ENCODE measurements around the gene RITA1.
A peak's percentile ranks its signal among the peaks of the same experiment; 100 is the strongest.
"Not testable (repeated sequence)": the region's sequence is repeated elsewhere in the genome, so short reads cannot be mapped to it uniquely, and the experiment has no call there.

The RITA1 gene

GRCh38 chr12:113206802-113207201, 21.3 kb downstream of the RITA1 start:
- not testable (repeated sequence) for FAIRE-seq

DNA sequence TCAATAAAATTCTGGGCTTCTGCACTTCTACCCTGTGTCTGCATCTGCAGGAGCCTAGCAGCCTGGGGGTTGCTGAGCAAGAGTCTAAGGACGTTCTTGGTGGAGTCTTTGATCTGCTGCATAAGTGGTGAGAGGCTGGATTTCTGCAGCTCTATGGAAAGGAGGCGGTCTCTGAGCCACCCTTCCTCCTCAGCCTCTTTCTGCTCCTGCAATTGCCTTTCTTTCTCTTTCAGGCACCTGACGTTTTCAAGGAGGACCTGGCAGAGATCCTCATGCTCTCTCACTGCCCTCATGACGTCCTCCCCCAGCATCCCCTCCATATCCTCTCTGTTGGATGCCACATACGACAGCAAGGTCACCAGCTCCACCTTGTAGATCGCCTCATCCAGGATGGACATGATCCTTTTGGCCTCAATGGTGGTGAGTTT, 22.1 kb downstream of the RITA1 start:
- no peak for FAIRE-seq

DNA sequence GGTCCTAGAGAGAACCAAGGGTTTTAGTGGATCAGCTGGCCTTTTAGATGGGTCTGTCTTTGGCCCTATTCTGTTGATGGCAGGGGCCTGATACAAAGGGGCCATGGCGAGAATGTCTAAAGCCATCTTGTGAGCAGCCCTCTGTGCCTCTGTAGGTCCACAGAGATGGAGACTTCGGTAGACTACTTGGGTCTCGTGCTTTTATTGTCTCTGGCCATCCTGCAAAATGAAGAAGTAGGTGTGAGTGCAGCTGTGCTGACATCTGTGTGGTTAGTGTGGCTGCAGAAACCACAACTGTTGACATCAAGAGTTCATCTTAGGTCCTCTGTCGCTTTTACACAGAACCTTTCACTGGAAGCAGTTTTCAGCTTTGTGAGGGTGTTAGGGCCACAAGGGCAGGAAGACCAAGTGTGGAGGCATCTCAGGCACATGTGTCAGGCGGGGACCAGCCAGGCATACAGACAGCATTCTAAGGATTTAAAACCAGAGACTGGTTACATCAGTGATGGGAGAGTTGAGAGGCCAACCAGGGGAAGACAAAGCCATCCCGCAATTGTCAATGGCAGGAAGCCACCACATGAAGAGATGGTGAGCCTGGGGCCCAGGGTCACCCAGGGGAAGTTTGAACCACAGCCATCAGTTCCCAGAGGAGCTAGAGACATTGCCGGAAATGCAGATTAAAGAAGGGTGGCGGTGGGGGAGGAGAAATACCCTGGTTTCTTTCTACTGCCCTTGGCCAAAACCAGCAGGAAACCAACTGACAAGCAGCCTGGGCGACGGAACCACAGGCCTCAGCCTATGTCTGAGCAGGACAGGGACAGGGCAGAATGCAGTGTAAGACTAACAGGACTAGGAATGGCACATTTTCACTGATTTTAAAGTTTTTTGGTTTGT, 22.8 kb downstream of the RITA1 start:
- no peak for FAIRE-seq

- no peak for FAIRE-seq
These were observed 25.6 kb downstream of the RITA1 start for GRCh38 chr12:113211160-113211559.

- FAIRE-seq: no peak
These were observed 29.4 kb downstream of the RITA1 start for GRCh38 chr12:113214895-113215400.

DNA sequence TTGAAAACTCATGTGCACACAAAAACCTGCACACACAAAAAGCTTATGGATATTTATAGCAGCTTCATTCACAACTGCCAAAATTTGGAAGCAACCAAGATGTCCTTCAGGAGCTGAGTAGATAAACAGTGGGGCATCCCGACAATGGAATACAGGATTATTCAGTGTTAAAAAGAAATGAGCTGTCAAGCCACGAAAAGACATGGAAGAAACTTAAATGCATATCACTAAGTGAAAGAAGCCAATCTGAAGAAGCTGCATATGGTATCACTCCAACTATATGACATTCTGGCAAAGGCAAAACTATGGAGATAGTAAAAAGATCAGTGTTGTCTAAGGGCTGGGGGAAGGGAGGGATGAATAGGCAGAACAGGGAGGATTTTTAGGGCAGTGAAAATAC, 30.5 kb downstream of the RITA1 start:
- FAIRE-seq: no peak

DNA sequence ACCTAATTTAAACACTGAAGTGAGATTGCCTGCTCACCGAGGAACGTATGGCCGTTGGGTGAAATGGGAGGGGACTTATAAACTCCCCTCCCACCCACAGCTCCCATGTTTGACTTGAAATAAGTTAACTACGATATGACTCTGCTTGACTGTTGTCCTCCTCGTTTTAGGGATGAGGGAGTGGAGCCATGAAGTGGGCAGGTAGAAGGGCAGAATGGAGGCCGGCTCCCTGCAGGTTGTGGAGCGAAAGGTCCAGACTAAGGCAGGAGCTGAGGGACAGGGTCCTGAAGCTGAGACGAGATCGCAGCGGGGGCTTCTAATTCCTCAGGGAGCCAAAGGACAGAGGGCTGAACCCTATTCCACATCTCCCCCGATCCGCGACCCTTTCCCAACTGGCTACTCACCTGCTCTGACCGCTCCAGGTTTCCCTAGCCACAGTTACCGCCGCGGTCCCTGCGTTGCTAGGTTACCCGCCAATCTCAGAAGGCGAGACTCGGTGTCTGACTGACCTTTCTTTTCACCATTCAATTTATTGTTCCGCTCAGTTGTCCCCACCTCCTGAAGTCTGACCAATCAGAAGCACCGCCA, 35.2 kb downstream of the RITA1 start:
- FAIRE-seq: peak; percentile 83

- FAIRE-seq: no peak
These were observed 35.9 kb downstream of the RITA1 start, which contains the start of gene TPCN1 for GRCh38 chr12:113221181-113221996. TSS of gene TPCN1 (plus strand) at chr12:113221464. CDS start at chr12:113226853, 5,389 bp downstream.

DNA sequence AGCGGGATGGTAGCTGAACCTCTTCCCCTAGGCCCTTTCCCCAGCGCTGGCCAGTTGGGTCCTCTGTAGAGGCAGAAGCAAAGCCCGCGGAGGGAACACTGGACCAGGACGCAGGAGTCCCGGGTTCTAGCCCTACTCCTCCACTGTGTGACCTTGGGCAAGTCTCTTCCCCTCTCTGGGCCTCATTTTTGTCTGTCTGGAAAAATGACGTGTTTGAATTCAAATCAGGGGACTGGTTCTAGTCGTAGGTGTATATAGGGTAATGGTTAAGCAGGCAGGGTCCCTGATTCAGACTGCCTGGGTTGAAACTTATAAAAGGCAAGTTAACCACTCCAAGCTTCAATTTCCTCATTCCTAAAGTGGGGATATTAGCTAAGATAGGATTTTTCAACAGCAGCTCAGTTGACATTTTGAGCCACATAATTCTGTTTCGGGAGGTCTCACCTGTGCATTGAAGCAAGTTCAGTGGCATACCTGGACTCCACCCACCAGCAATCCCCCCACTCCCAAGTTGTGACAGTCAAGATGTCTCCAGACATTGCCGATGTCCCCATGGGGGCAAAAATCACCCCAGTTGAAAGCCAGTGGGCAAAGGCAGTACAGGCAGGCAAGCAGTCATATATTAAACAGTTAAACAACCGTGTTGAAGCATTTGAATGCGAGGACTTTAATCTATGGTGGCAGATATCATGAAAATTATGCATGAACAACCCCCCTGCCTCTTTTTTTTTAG, 36.6 kb downstream of the RITA1 start:
- FAIRE-seq: no peak

DNA sequence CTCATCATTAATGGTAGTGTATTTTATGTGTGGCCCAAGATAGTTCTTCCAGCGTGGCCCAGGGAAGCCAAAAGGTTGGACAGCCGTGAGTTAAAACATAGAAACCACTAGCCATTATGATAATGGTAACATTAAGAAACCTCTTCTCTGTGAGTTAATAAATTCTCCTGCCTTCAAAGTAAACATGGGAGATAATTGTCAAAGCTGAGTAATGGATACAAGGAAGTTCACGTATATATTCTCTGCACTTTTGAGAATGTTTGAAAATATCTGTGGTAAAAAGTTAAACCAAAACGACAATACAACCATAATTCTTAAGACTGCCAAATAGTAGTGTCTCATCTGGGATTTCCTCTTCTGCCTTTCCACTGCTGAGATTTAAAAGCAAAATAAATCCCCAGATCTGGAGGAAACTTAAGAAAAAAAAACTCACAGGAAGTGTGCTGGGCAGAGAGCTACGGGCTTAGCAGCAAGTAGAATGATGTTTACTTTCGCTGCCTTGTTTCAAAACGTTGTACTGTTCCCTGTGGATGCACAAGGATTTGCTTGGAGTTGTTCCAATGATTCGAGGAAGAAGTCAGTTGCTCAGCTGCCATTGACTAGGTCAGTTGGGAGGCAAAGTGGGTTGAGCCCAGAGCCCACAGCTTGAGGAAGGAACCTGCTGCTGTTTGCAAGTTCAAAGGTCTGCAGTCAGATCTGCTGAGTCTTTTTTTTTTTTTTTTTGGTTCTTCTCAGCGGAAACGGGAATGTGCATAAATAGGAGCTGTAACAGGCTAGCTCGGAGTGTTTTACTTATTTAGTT, 37.4 kb downstream of the RITA1 start:
- peak; percentile 76 for FAIRE-seq

DNA sequence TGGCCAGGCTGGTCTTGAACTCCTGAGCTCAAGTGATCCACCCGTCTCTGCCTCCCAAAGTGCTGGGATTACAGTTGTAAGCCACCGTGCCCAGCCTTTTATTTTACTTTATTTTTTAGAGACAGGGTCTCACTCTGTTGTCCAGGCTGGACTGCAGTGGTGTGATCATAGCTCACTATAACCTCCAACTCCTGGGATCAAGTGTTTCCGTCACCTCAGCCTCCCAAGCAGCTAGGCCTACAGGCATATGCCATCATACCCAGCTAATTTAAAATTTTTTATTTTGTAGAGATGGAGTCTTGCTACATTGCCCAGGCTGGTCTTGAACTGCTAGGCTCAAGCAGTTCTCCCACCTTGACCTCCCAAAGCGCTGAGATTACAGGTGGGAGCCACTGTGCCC, 39.4 kb downstream of the RITA1 start:
- FAIRE-seq: no peak

DNA sequence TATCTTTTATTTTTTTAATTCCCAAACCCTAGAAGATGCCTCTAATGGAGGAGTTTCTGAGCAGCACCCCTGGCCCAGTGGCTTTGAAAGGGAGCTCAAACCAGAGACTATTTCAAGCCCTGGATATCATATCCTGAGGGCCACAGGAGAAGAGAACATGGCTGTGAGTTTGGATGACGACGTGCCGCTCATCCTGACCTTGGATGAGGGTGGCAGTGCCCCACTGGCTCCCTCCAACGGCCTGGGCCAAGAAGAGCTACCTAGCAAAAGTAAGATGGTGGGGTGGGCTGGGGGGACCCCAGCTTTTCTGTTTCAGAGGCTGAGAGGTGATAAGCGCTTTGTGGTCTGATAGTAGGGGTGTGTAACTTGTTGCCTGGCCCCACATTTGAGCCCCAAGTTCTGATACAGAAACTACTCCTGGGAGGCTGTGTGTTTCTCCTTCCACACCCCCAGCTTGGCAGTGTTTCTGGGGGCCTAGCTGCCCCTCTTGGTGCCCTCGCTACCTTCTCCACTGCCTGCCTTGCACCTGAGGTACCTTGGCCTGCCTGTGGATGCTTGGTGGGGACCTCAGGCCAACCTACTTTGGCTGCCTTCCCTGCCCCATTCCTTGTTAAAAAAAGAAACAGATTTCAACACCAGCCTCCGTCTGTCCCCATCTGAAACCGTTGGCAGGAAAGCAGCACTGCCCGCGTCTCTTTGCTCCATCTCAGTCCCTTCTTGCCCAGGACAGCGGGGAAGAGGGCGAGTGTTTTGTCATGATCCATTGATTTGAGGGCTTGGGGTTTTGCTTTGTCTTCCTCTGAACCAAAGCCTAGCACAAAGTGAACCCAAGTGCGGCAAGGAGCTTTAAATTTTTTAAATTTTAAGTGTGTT, 41.4 kb downstream of the RITA1 start:
- no peak for FAIRE-seq

GRCh38 chr12:113227686-113228391, 42.3 kb downstream of the RITA1 start:
- no peak for FAIRE-seq

- FAIRE-seq: no peak
These were observed 43.0 kb downstream of the RITA1 start for GRCh38 chr12:113228394-113229028.

- no peak for FAIRE-seq
These were observed 45.1 kb downstream of the RITA1 start for GRCh38 chr12:113230315-113231234.

- no peak for FAIRE-seq
These were observed 45.9 kb downstream of the RITA1 start for GRCh38 chr12:113231235-113232088.

All from islet of Langerhans (tissue), 1 donor.